Muscle layer of colon (tissue), 2 donors: ENCODE data around the gene CCDC24.

Experiments used
- H3K27ac ChIP-seq: one replicate; pipeline ENCODE4 v1.7.0; 2013; ENCODE audit warnings: low read depth, mild to moderate bottlenecking, low read length, moderate library complexity
- H3K27me3 ChIP-seq, 2 donors: one replicate each; pipeline ENCODE4 v1.7.0; 2013; ENCODE audit warnings: low read length in 2 of 2, mild to moderate bottlenecking in 2 of 2; ENCODE audit not compliant: insufficient read depth in 2 of 2, control insufficient read depth in 1 of 2
- H3K36me3 ChIP-seq: one replicate; pipeline ENCODE4 v1.7.0; 2013; ENCODE audit warnings: mild to moderate bottlenecking, low read length; ENCODE audit not compliant: insufficient read depth
- H3K4me1 ChIP-seq: one replicate; pipeline ENCODE4 v1.7.0; 2013; ENCODE audit warnings: mild to moderate bottlenecking, low read length; ENCODE audit not compliant: insufficient read depth
- H3K4me3 ChIP-seq, 2 donors: one replicate each; pipeline ENCODE4 v1.7.0; 2013; ENCODE audit warnings: low read length in 2 of 2, low read depth in 1 of 2, mild to moderate bottlenecking in 1 of 2, moderate library complexity in 1 of 2
- H3K9ac ChIP-seq: one replicate; pipeline ENCODE4 v1.7.0; 2013; ENCODE audit warnings: low read length
- H3K9me3 ChIP-seq: one replicate; pipeline ENCODE4 v1.7.0; 2013; ENCODE audit warnings: mild to moderate bottlenecking, low read length
- donor health status: abdominal sarcoma.
- donor health status: Adenocarcinoma of cecum.

Gene CCDC24

DNA sequence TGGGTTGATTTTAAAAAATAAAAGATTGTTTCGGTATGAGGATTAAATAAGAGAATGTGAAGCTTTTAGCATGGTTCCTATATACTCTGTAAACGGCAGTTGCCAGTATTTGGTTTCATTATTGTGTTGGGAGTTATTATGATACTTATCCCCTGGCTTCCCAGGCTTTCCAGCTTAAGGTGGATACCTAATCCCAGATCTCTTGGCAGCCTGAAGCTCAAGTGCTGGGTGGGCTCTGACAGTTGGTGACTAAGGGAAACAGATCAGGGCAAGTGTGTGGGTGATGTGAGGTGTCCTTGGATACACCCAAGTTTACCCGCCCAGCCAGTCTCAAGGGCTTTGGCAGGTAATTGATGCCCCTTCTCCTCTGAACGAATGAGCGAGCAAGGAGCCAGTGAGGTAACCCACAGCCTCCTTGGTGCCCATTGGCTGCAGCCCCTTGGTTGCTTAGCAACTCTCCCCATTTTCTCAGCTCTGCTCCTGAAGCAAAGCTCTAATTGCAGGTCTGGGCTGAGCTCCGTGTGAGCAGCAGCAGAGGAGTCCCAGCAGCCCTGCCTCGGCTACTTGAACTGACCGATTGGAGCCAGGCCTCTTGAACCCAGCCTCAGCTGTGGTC is 38.6 kb upstream of the CCDC24 start:
- H3K36me3 ChIP-seq, result peaks cover 23% of the 10 kb centered on the region
- no peak overlapping the region for H3K27ac ChIP-seq
- H3K27me3 ChIP-seq, result no peaks in the 10 kb centered on the region
- H3K9ac ChIP-seq, result no peak overlapping the region
- H3K4me1 ChIP-seq, result peaks cover 11% of the 10 kb centered on the region
- no peaks in the 10 kb centered on the region for H3K9me3 ChIP-seq
- no peak overlapping the region for H3K4me3 ChIP-seq

DNA sequence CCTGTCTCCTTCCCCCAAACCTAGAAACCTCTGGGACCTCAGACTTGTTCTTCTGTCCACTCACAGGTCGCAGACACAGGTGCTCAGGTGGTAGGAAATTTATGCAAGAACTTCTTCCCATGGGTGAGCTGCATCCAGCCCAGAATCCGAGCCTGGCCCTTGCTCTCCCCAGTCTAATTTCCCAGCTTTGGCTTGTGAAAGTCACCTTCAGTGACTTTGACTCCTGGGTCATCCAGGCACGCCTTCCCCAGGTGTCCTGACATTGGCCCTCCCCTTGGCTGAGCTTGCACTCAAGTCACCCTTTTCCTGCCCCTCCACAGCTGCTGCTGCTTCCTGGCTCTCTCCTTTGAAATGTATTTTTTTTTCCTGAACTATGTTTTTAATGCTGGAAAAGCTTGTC is 38.0 kb upstream of the CCDC24 start:
- Histone ChIP-seq H3K36me3 (peaks cover 28% of the 10 kb centered on the region), H3K4me1 (peaks cover 5% of the 10 kb centered on the region), H3K27me3 (no peaks in the 10 kb centered on the region), H3K9me3 (no peaks in the 10 kb centered on the region), H3K9ac (no peak overlapping the region), H3K27ac (no peak overlapping the region), H3K4me3 (no peak overlapping the region)

DNA sequence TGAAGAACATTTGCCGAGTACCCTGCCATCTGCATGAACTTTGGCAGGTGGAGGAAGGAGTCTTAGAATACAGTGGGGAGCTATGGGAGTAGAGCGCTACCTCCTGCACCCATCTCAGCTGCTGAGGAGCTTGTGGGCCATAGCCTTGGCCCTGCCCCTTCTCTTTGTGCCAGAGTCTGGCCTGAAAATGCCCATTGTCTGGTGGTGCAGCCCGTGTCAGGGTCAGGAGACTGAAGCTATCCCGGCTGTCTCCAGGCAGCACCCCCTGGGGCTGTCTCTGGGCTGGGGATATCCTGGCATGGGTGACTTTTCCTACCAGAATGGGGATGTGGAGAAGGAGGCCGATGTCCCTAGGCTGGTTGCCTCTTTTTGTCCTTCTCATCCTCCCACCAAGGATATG is 37.4 kb upstream of the CCDC24 start:
- Histone ChIP-seq H3K4me1 (no peaks in the 10 kb centered on the region), H3K27ac (no peak overlapping the region), H3K36me3 (peaks cover 35% of the 10 kb centered on the region)

DNA sequence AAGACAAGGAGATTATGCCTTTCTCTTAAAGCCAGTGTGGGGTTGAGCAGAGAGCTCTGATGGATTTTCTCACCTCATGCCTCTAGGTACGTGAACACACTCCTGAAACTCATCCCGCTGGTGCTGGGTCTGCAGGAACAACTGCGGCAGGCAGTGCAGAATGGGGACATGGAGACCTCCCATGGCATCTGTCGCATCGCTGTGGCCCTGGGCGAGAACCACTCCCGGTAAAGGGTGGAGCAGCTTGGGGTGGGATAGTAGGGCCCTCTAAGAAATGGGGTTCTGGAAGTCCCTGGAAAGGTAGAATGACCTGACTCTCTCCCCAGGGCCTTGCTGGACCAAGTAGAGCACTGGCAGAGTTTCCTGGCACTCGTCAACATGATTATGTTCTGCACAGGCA is 35.2 kb upstream of the CCDC24 start:
- Histone ChIP-seq H3K36me3 (peaks cover 50% of the 10 kb centered on the region), H3K4me1 (no peaks in the 10 kb centered on the region)

More for the DNA sequence above, 37.4 kb upstream of the CCDC24 start:
- no peaks in the 10 kb centered on the region for H3K9me3 ChIP-seq
- H3K4me3 ChIP-seq, result no peak overlapping the region
- no peaks in the 10 kb centered on the region for H3K27me3 ChIP-seq
- no peak overlapping the region for H3K9ac ChIP-seq

DNA sequence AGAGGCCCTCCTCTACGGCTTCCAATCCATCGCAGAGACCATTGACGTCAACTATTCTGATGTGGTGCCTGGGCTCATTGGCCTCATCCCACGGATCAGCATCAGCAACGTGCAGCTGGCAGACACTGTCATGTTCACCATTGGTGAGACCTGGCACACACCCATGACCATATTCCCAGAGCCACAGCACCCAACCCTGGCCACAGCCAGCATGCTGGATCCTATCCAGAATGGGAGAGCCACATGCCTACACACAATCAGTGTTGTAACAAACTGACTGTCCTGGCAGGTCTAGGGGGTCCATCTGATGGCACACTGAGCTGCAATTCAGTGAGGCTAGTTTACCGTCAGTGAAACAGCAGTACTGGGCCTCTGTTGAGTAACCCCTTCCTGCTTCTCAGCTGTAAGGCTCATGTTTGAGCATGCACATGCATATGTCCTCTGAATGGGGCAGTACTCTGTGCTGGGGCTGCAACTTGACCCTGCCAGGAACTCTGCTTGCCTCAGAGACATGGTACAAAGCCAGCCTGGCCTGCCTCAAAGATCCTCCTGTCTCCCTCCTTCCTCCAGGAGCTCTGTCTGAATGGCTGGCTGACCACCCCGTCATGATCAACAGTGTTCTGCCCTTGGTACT is 33.9 kb upstream of the CCDC24 start:
- H3K36me3 ChIP-seq, result peaks cover 60% of the 10 kb centered on the region
- no peaks in the 10 kb centered on the region for H3K4me1 ChIP-seq
- H3K27ac ChIP-seq, result no peak overlapping the region
- H3K9me3 ChIP-seq, result no peaks in the 10 kb centered on the region
- no peak overlapping the region for H3K9ac ChIP-seq
- H3K27me3 ChIP-seq, result no peaks in the 10 kb centered on the region
- H3K4me3 ChIP-seq, result no peak overlapping the region

More for the DNA sequence above, 35.2 kb upstream of the CCDC24 start:
- Histone ChIP-seq H3K27ac (no peak overlapping the region), H3K27me3 (no peaks in the 10 kb centered on the region), H3K4me3 (no peak overlapping the region), H3K9me3 (no peaks in the 10 kb centered on the region), H3K9ac (no peak overlapping the region)

DNA sequence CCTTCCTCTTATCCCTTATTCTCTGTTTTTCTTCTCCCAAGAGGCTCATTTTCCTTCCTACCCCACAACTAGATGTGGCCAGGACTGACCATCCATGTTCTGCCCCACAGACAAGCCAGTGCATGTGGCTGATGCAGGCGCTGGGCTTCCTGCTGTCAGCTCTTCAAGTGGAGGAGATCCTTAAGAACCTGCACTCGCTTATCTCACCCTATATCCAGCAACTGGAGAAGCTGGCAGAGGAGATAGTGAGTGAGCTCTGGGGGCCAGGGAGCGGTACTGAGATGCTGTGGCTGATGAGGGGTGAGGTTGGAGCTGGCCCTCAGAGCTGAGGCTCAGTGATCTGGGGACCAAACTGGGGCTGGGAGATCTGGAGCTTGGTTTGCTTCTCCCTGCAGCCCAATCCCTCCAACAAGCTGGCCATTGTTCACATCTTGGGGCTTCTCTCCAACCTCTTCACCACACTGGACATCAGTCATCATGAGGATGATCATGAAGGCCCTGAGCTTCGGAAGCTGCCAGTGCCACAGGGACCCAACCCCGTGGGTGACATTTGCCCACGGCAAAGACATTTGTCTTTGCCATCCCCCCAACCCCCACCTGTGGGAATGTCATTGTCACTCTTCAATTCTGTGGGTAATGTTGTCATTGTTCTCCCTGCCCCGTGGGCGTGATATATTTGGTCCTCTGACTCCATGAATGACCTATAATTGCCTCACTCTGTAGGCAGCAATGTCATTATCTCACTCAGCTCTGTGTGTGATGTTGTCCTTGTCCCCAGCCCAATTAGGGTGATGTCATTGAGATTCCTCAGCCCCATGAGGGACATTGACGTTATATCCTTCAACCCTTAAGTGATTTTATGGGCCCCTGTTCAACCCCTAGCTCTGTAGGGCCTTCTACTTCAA is 32.8 kb upstream of the CCDC24 start:
- H3K9ac ChIP-seq, result no peak overlapping the region
- H3K4me3 ChIP-seq, result no peak overlapping the region
- H3K9me3 ChIP-seq, result no peaks in the 10 kb centered on the region
- peaks cover 71% of the 10 kb centered on the region for H3K36me3 ChIP-seq
- H3K27ac ChIP-seq, result no peak overlapping the region
- H3K4me1 ChIP-seq, result no peaks in the 10 kb centered on the region
- no peaks in the 10 kb centered on the region for H3K27me3 ChIP-seq

DNA sequence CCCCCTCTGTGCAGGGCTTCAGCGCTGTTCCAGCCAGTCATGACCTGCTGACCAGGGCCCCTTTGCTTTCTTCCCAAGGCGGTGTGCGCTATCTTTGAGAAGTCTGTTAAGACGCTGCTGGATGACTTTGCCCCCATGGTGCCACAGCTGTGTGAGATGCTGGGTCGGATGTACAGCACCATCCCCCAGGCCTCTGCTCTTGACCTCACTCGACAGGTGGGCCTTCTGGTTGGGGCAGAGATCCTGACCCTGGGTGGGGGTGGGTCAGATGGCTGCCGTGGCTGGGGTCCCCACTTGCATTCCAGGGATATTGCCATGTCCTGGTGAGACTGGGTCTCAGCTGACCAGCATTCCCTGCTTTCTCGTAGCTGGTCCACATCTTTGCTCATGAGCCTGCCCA is 30.6 kb upstream of the CCDC24 start:
- no peaks in the 10 kb centered on the region for H3K4me1 ChIP-seq
- H3K4me3 ChIP-seq, result no peak overlapping the region
- H3K9ac ChIP-seq, result no peak overlapping the region
- H3K9me3 ChIP-seq, result no peaks in the 10 kb centered on the region
- H3K27ac ChIP-seq, result no peak overlapping the region
- H3K27me3 ChIP-seq, result no peaks in the 10 kb centered on the region
- H3K36me3 ChIP-seq, result peaks cover 80% of the 10 kb centered on the region

DNA sequence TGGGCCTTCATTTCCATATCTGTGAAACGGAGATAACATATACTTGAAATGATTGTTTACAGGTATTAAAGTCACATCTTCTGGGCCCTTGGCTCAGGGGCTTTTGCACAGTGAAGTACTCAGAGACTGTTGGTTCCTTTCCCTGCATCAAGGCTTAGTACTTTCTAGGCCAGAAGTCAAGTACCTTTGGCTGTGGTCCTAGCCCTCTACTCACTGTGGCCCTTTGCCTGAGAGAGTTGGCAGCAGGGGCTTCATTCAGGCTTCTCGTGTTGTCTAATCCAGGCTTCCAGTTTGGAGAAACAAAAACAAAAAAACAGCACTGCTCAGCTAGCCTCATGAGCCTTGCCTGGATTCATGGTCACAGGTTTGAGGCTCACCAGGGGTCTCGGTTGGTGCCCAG is 29.7 kb upstream of the CCDC24 start:
- H3K9ac ChIP-seq, result no peak overlapping the region
- H3K36me3 ChIP-seq, result peaks cover 76% of the 10 kb centered on the region

DNA sequence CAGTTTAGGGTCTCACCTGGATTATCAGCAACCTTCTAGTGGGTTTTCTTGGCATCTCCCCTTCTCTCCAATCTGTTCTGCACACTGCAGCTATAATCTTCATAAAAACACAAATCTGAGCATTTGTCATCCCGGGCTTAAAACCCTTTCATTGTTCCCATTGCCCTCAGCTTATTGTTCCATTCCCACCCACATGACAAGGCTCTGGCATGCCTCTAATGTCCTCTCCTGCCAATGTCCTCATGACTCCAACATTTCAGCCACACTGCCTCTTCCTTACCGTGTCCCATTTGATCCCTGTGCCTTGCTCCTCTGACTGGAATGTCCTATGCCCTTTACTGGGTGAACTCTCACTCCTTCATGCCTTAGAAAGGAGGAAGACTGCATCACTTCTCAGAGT is 29.1 kb upstream of the CCDC24 start:
- H3K9ac ChIP-seq, result no peak overlapping the region
- no peaks in the 10 kb centered on the region for H3K4me1 ChIP-seq
- no peak overlapping the region for H3K4me3 ChIP-seq
- H3K9me3 ChIP-seq, result no peaks in the 10 kb centered on the region
- no peak overlapping the region for H3K27ac ChIP-seq
- peaks cover 70% of the 10 kb centered on the region for H3K36me3 ChIP-seq
- H3K27me3 ChIP-seq, result no peaks in the 10 kb centered on the region

More for the DNA sequence above, 29.7 kb upstream of the CCDC24 start:
- Histone ChIP-seq H3K4me1 (no peaks in the 10 kb centered on the region), H3K27me3 (no peaks in the 10 kb centered on the region), H3K4me3 (no peak overlapping the region), H3K9me3 (no peaks in the 10 kb centered on the region), H3K27ac (no peak overlapping the region)

DNA sequence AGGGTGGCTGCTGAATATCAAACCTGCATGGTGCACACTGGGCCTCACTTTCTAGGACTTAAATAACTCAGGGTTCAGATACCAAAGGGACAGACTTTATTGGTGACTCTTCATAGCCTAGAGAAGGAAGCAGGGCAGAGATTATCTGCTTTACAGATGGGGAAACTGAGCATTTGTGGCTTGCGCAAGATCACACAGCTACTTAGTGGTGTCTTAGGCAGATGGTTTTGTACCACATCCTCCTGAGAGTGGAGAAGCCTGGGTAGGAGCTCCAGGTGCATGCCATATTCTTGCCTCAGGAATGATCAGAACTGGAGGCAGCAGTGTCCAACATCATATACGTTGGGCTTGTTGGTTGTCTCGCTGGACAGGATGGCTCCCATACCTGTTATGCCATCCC is 28.4 kb upstream of the CCDC24 start:
- Histone ChIP-seq H3K36me3 (peaks cover 63% of the 10 kb centered on the region), H3K4me1 (no peaks in the 10 kb centered on the region), H3K4me3 (no peak overlapping the region), H3K27ac (no peak overlapping the region), H3K9me3 (no peaks in the 10 kb centered on the region), H3K9ac (no peak overlapping the region), H3K27me3 (no peaks in the 10 kb centered on the region)

DNA sequence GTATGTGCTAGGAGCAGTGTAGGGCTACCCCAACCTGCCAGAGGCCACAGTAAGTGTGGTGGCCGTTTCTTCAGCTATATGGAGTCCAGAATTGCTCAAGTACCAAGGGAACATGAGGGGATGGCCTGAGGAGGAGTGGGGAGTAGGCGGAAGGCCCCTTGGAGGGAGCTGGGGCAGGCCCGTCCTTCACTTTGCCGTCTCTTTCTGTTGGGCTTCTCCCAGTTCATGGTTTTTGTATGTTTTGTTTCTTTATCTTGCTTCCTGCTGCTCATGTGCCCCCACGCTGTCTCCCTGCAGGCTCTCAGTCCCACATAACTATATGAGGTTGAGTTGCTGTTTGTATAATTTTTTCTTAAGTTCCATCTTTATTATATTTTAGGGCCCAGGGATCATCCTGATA is 27.5 kb upstream of the CCDC24 start:
- H3K4me3 ChIP-seq, result no peak overlapping the region
- no peaks in the 10 kb centered on the region for H3K4me1 ChIP-seq
- H3K27ac ChIP-seq, result no peak overlapping the region
- peaks cover 54% of the 10 kb centered on the region for H3K36me3 ChIP-seq
- H3K9ac ChIP-seq, result no peak overlapping the region
- no peaks in the 10 kb centered on the region for H3K27me3 ChIP-seq
- no peaks in the 10 kb centered on the region for H3K9me3 ChIP-seq
